NCI-H1436 treated with DMSO at 0.1 percent for 48 hours (cell line): ENCODE results near the gene KAT6B.

Experiments
- DNase-seq: peaks from one replicate; lab custom pipeline; 2025; lab: John Stamatoyannopoulos, UW

KAT6B gene

DNA sequence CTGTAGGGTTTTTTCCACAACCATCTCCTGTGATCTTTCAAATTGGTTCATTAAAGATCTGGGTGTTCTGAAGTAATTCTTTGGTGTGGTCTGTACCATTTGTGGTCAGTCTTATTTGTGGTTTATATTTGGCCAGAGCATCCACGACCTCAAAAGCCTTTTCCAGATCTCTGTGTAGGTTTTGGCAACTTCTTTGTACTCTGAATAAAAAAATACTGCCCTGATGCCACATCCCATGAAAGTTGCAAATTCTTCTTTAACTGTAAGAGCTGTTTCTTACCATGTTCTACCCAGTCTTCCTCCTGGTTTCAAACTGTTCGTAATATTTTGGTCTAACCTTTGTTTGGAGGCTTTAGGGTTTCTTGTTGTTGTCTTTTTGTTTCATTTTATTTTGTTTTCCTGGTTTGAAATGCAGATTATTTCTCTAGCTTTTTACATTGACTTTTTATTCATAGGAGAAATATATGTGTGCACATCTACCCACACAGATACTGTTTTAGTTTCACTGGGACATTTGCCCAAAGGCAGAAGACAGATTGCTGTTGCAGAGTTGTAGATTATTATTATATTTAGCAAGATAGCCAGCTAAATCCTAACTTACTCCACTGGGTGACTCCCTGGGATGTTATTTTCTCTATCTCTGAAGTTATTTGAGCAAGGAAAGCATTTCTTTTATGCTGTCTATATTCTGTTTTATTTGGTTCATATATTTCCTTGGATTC, 161.8 kb downstream of the KAT6B start:
- no peak for DNase-seq

GRCh38 chr10:74988832-74989561, 162.6 kb downstream of the KAT6B start:
- peak; percentile 87 for DNase-seq

DNA sequence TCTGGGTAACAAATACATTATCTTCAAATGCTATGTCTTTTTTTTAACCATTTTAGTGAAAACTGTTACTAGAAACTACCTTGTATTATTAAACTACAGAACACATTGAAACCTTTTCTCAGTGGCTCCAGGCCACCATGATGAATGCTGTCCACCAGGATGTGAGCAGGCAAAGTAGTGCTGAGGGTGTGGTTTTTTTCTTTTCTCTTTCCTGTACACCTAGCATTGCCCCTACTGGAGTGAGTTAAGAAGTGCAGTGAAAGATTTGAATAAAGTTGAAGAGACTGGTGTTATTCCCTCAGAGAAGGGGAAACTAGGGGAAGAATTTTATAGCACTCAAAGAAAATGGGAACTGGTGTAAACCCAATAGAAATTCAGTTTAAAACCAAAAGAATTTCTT, 165.0 kb downstream of the KAT6B start:
- no peak for DNase-seq

DNA sequence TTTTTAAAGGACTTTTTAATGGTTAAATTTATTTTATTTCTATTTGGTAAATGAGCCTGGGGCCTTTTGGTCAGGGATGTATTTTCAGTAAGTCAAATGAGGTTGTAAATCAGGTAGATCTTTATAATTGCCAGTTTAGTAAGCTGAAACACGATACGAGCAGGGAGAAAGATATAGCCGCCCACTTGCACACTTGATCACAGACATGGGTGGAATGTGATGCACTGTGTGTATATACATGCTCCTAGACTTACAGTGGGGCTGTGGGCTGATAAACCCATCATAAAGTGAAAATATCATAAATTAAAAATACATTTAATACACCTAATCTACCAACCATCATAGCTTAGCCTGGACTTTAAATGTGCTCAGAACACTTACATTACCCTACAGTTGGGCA, 165.7 kb downstream of the KAT6B start:
- DNase-seq = no peak

- no peak for DNase-seq
Measured at GRCh38 chr10:74993649-74994048, 167.2 kb downstream of the KAT6B start.

DNA sequence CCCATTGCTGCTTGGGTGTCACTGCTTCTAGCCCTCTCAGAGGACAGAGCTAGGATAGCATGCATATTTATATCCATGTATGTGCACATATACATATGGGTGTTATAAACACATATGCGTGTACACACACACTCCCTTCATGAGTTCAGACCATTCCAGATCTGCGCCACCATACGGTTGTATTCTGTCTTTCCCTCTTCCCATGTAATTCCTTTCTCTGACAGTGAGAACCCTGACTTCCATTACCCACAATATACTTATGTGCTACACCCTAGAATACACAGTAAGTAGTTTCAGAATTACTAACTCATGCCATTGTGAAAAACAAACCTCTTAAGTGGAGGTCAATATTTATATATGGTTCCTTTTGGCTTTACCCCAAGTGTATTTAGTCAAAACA, 168.5 kb downstream of the KAT6B start:
- no peak for DNase-seq

DNA sequence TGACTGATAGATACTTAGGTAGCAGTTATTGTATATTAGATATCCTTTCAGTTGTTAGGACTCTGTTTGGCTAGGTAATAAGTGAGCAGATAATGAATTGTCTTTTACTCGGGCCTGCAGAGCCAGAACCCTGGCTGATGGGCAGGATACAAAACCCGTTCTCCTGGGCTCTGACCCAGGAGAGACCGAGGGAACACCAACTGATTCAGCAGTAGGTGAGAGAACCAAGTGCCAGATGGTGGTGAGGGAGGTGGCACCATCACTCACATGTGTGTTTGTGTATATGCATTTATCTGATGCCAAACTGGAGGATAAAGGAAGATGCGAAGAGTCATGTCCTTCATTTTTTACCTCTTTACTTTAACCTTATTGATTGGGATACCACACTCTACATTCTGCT, 169.4 kb downstream of the KAT6B start:
- DNase-seq = no peak

DNA sequence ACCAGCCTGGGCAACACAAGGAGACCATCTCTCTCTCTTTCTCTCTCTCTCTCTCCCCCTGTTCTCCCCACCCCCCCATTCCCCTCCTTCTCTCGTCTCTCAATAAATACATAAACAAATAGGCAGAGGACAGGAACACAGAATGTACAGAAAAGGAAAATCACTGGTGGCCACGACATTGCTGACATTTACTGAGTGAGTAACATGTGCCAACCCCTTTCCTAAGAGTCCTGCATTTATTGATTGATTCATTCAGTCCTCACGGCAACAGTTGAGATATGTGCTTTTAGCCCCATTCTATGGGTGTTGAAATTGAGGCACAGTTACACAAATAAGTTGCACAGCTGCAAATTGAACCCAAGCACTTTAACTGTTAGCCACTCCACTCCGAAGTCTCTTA, 170.8 kb downstream of the KAT6B start:
- DNase-seq = no peak

GRCh38 chr10:75000748-75001321, 174.4 kb downstream of the KAT6B start:
- DNase-seq = no peak

- no peak for DNase-seq
Measured at GRCh38 chr10:75001715-75002350, 175.4 kb downstream of the KAT6B start.

GRCh38 chr10:75002351-75002725, 175.9 kb downstream of the KAT6B start:
- no peak for DNase-seq

GRCh38 chr10:75002967-75003594, 176.7 kb downstream of the KAT6B start:
- no peak for DNase-seq

GRCh38 chr10:75003891-75004290, 177.5 kb downstream of the KAT6B start:
- DNase-seq = no peak

- no peak for DNase-seq
Measured at GRCh38 chr10:75007646-75008045, 181.2 kb downstream of the KAT6B start.

DNA sequence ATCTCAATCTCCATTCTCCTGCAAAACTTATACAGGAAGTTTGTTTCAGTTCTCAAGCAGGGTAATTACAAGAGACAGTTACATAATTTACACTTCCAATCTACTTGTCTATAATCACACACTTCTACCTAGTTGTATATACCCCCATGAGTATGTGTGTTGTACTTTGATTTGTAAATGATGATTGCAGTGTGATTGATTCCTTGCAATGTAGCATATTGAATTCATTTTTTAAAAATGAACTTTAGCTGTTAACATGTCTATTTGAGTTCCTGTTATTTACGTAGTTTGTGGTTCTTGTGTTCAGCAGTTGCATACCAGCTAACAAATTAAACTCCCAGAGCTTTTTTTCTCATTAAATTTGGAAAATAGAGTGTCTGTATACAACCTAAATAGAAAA, 182.6 kb downstream of the KAT6B start:
- DNase-seq = no peak

DNA sequence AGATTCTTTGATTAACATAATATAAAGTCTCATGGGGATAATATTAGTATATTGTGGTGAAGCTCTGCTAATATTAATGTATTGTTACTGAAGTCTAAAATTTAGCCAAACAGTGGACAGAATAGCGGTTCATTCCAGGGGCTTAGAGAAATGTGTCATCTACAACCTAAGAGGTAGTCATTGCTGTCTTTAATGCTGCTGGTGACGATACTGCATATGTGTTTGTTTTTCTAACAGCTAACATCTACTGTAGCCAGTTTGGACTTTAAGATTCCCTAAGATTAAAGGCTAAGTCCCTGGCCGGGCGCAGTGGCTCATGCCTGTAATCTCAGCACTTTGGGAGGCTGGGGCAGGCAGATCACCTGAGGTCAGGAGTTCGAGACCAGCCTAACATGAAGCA, 183.0 kb downstream of the KAT6B start:
- DNase-seq = no peak

DNA sequence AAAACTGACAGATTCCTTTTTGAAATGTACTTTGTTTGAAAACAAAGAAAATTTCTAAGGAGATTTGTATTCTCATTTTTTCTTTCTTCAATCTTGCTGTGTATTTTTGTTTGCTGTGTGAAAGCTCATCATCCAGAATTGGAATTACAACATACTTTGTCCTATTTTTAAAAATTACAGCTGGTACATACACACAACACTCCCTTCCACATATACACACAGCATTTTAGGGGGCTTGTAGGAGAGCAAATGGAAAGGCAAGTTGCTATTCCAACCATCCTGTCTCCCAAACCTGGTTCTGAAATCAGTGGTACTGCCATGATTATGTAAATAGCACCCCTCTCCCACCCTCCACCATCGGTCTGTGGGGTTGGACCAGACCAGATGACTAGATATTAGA, 184.0 kb downstream of the KAT6B start:
- no peak for DNase-seq

GRCh38 chr10:75011221-75011620, 184.8 kb downstream of the KAT6B start:
- DNase-seq = no peak

DNA sequence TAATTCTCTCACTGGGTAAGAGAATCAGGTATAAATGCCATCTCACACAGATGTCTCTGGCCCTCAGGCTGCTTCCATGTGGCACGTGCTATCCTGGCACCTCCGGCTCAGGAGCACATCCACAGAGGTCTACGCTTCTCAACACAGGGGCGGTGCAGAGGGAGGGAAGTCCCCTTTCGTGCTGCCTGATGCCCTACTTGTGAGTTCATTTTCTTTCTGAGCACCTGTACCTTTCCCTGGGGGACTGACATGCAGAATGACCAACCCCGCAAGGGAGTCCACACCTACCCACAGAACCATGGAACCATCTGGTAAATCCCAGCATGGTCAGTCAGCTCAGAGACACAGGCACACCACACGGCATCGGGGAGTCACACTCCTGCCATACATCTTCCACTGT, 186.1 kb downstream of the KAT6B start:
- DNase-seq = no peak

GRCh38 chr10:75013007-75013406, 186.6 kb downstream of the KAT6B start:
- no peak for DNase-seq

DNA sequence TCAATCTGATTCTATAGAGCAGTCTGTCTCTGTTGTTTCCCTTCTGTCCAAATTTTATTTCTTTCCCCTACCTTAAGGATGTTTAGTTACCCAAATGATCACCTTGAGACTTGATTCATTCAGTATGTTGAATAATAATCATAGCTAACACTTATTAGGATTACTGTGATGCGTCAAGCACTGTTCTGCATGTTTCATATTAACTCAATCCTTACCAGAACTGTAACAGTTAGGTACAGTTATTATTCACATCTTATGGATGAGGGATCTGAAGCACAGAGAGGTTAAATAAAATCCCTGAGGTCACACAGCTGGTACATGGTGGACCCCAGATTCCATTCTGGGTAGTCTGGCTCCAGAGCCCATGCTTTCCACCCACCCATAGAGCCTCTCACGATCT, 187.1 kb downstream of the KAT6B start:
- DNase-seq = no peak

DNA sequence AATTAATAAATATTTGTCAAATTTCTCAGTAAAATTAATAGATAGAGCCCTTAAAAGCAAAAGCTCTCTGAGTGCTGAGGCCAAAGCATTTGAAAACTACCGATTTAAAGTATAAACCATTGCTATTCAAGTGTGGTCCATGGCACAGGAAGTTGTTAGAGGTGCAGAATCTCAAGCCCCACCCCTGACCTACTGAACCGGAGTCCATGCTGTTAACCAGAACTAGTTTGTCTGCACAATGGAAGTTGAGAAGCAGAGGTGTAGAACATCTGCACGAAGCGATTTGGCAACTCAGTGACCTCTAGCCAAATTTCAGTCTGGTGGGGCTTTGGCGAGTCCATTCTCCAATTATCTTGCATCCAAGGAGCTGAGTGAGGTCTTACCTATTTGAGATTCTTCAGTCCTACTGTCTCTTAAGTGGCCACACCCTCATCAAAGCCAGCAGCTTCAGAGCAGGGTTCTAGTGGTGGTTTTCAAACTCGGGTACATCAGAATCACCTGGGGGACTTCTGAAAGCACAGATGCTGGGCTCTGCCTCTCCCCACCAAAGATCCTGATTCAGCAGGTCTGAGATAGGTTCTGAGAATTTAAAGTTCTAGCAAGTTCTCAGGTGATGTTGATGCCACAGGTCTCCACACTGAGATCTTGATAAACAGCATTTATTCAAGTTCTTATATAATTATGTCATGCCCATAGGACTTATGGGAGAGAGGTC, 188.3 kb downstream of the KAT6B start:
- no peak for DNase-seq
